T-helper 1 cell treated with Interleukin-12 subunit alpha and Interleukin-12 subunit beta and Interleukin-4 antibody, amounts not matched to agents 30 ng/mL and 1 ng/mL, for 36 hours (primary cell): ENCODE measurements around the gene MTOR. TPM values are rescaled to one million over a fixed set of nuclear protein-coding genes. Genes with fewer than 3 reads are reported as not detected.
"Not testable (repeated sequence)": the region's sequence is repeated elsewhere in the genome, so short reads cannot be mapped to it uniquely, and the experiment has no call there.

Experiments used
- intact Hi-C: fragments of 100-400 bp; cut with micrococcal nuclease; formaldehyde crosslinking; loops from one replicate; pipeline ENCODE4 v1.15.1; 2024
- total RNA-seq: library from RNA; stranded (reverse); gene quantifications from 2 replicates; pipeline ENCODE4 v1.2.3, GENCODE V29; 2022

The MTOR gene
- total RNA-seq, result 52.8 and 53.2 TPM in 2 replicates

GRCh38 chr1:11262171-11263049 is at the start of gene MTOR:
TSS of gene MTOR (minus strand) at chr1:11262551. CDS start at chr1:11259409, 3,142 bp downstream.
- intact Hi-C loops, result loop anchor here (1.0 to 5.0 kb wide), 10 partner anchors 11 to 664 kb away; partner anchors contain the start of genes AGTRAP, EXOSC10, KIAA2013 and MAD2L2

- intact Hi-C loops, result no loop called here
These were observed 47.0 kb upstream of the MTOR start for GRCh38 chr1:11309385-11309784.

DNA sequence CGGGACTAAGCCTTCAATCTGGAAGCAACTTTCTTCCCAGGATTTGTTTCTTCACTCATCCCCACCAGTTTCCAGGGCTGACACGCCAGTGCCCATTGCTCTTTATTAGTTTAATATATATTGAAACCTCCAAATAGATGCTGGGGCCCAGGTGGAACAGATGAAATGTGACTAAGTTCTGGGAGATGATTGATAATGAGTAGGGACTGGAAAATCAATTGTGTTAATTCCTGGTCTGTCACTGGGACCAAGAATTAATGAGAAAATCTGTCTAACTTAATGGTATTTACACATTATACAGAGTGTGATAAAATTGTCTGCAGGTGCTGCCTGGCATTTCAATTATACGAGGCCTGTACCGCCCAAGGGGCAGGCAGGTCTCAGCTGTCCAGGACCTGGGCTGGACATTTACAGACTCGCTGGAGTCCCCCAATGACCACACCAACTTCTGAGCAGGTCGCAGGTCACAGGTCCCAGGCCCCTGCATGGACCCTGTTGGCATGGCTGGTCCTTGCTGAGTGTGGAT is 46.4 kb upstream of the MTOR start:
- intact Hi-C loops, result no loop called here

- intact Hi-C loops, result no loop called here
These were observed 45.5 kb upstream of the MTOR start for GRCh38 chr1:11307852-11308251.

DNA sequence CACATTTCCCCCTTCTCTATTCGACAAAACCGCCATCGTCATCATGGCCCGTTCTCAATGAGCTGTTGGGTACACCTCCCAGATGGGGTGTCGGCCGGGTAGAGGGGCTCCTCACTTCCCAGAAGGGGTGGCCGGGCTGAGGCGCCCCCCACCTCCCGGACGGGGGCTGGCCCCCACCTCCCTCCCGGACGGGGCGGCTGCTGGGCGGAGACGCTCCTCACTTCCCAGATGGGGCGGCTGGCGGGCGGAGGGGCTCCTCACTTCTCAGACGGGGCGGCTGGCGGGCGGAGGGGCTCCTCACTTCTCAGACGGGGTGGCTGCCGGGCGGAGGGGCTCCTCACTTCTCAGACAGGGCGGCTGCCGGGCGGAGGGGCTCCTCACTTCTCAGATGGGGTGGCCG is 43.2 kb upstream of the MTOR start:
- intact Hi-C loops, result not testable (repeated sequence)

GRCh38 chr1:11302366-11302765 is 40.0 kb upstream of the MTOR start:
- intact Hi-C loops, result no loop called here

DNA sequence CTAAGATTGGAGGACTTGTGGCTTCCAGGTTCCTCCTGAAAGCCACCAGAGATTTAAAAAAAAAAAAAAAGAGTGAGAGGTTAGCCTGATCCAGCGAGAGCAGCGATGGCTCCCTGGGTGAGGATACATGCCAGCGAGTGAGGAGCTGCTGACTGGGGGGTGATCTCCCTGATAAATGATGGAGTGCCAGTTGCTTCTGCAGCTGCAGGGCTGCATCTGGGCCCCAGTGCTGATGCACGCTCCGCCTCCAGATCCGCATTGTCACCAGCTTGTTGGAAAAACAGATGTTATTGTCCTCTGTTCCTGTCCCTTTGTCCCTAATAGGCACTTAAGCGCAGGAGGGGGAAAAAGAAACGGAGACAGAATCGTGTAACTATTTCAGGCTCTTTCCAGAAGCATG is 39.2 kb upstream of the MTOR start:
- intact Hi-C loops, result no loop called here

DNA sequence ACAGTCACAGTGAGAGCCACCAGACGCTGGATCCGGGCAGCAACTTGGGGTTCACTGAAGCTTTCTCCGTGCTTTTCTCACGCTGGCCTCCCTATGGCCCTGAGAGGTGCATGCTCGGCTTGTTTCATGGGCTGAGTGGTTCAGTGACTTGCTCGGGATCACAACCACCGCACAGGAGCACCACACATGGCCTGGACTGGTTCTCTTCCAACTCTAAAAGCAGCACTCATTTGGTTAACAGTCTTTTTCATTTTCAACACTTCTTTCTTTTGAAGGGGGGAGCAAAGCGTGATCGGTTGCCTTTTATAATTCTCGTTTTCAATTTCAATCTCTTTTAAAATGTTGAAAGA is 36.8 kb upstream of the MTOR start:
- intact Hi-C loops, result no loop called here

DNA sequence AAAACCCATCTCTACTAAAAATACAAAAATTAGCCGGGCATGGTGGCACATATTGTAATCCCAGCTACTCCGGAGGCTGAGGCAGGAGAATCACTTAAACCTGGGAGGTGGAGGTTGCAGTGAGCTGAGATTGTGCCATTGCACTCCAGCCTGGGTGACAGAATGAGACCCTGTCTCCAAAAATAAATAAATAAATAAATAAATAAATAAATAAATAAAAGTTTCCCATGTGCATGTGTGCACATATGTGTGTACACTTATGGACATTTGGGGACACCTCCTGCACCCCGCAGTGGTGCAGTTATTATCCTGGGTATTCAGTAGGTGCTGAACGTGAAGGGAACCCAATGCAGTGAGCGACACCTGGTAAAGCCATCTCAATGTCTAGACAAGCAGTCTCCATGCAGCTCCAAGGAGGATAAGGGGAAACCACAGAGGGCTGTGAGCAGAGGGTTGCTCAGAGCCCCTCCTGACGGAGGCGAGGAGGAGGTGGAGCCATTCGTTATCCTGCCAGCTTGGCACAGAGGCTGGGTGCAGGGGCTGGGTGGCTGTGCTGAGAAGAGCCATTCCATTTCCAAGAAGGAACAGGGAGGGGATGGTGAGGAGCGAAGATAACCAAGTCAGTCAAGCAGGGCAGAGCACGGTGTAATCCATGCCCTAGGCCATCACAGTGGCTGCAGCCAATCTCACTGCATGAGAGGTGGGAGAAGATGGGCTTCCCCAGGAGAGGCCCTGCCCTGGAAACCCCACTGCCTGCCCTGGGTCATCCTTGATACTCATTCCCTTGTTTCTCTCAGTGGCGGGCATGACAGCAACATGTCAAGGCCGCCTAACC is 36.3 kb upstream of the MTOR start:
- intact Hi-C loops, result no loop called here

DNA sequence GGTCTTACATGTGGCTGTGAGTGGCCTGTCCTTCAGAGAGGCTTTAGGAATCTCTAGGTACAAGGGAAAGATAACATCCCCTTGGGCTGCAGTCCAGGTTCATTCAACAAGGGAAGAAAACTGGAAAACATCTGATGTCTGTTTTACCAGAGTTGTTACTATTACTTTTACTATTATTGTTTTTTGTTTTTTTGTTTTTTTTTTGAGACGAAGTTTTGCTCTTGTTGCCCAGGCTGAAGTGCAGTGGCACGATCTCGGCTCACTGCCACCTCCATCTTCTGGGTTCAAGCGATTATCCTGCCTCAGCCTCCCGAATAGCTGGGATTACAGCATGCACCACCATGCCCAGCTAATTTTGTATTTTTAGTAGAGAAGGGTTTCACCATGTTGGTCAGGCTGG is 35.4 kb upstream of the MTOR start:
- intact Hi-C loops, result not testable (repeated sequence)

GRCh38 chr1:11295905-11296304 is 33.6 kb upstream of the MTOR start:
- intact Hi-C loops, result loop anchor here (1.0 kb wide), 1 partner anchor 55 kb away; no protein-coding TSS in a partner anchor

DNA sequence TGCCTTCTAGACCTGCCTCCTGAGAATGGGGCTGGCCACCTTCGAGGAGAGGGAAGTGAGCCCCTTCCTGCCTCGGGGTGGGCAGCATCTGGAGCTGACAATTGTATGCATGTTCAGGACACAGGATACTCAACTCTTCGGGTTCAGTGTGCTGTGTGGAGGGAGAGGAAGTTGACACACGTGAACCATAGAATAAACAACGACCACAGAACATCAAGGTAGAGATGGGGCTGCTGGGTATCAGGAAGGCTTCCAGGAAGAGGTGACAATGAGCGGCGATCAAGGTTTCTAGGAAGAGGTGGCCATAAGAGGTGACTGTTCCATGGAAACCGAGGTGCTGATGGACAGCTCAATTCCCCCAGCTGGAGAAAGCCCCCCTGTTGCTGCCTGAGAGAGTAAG is 32.6 kb upstream of the MTOR start:
- intact Hi-C loops, result no loop called here

DNA sequence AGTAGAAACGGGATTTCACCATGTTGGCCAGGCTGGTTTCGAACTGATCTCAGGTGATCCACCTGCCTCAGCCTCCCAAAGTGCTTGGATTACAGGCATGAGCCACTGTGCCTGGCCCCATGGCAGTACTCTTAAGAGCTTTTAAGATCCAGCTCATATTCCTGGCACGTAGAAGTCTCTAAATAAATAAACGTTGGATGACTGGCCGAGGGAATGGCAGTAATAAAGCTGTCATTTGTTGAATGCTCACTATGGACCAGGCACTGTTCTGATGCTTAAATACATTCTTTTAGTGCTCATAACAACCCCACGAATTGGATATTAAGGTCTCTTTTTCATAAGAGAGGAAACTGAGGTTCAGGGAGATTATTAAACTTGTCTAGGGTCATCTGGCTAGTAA is 31.5 kb upstream of the MTOR start:
- intact Hi-C loops, result no loop called here

GRCh38 chr1:11291049-11291448 is 28.7 kb upstream of the MTOR start:
- intact Hi-C loops, result no loop called here

DNA sequence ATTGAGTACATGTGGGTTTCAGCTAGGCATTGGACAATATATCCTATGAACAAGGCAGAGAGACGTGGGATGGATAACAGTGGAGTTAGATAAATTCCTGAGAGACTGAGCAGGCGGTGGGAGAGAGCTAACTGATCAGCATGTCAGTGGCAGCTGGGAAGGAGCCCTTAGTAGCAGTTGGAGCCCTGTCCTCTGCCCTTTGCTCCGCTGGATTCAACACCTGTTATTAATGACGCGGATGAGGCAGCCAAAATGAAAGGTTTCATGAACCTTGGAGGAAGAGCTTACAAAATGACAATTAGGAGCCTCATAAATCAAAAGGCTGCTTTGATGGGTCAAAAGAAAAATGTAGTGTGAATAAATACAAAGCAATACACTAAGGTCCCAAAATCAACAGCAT is 26.7 kb upstream of the MTOR start:
- intact Hi-C loops, result no loop called here

DNA sequence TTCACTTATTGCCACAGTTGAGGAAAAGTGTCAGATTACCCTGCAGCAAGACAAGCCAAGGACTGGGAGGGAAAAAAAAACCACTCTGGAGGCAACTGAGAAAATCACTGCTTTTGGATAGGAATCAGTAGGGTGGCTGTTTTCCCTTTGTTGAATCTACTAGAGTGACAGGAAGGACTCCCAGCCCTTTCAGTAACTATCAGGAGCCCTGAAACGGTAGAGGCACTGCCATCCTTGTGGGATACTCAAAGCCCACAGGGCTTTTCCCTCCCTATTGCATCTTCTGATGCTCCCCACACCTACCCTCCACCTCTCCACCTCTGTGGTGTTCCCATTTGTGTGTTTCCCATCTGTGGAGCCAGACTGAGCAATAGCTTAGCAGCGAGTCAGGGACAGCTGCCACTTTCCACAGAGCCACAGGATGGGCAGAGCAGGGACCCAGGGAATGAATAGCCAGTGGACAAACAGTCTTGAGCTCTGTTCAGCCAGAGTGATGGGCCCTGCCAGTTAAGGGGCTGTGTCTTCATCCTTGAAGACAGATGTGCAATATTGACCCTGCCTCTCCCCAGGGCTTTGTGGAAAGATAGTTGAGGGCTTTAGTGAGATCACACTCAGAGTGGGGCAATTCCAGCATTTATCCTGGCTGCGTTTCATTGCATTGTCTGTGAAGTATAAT is 24.5 kb upstream of the MTOR start:
- intact Hi-C loops, result no loop called here

GRCh38 chr1:11285883-11286734 is 23.8 kb upstream of the MTOR start:
- intact Hi-C loops, result no loop called here

- intact Hi-C loops, result loop anchor here (5.0 kb wide), 1 partner anchor 358 kb away; no protein-coding TSS in a partner anchor
These were observed 22.4 kb upstream of the MTOR start for GRCh38 chr1:11284784-11285183.

- intact Hi-C loops, result loop anchor here (5.0 kb wide), 1 partner anchor 359 kb away; no protein-coding TSS in a partner anchor
These were observed 20.8 kb upstream of the MTOR start for GRCh38 chr1:11283151-11283550.
